Adrenal gland (tissue), 12 donors: ENCODE results near the gene TGFBR3. TPM values are rescaled to one million over a fixed set of nuclear protein-coding genes. Genes with fewer than 3 reads are reported as not detected.

Source experiments
- DNase-seq, 7 donors: peaks; one replicate each; pipeline ENCODE4 v3.0.0-alpha.2; 2019 to 2020
- H3K27ac ChIP-seq, 5 donors: fragments of 200-600 bp; sonication (generic) in 4 of 5; 1 replicate in 3 of 5; 2 replicates in 2 of 5; pipeline versions ENCODE4 v1.5.1 to v1.8.0; 2016 to 2020; ENCODE audit warnings: mild to moderate bottlenecking in 1 of 5
- H3K27me3 ChIP-seq: fragments of 200-600 bp; 2 replicates; pipeline ENCODE4 v1.8.0; 2021
- H3K36me3 ChIP-seq, 2 donors: fragments of 200-600 bp; replicated peaks in 1 of 2; 1 replicate in 1 of 2; 2 replicates in 1 of 2; pipeline versions ENCODE4 v1.5.1 to v1.8.0; 2018 to 2022
- H3K4me1 ChIP-seq, 2 donors: fragments of 200-600 bp; replicated peaks in 1 of 2; 1 replicate in 1 of 2; 2 replicates in 1 of 2; pipeline versions ENCODE4 v1.5.1 to v1.8.0; 2018 to 2021
- H3K4me3 ChIP-seq, 4 donors: fragments of 200-600 bp; sonication (generic) in 3 of 4; one replicate each; pipeline ENCODE4 v1.5.1; 2016 to 2018
- H3K9me3 ChIP-seq, 3 donors: fragments of 200-600 bp; sonication (generic) in 1 of 3; replicated peaks in 1 of 3; 1 replicate in 2 of 3; 2 replicates in 1 of 3; pipeline versions ENCODE4 v1.5.1 to v1.8.0; 2016 to 2021
- POLR2A ChIP-seq, 2 donors: fragments of 450-650 bp; IDR thresholded peaks; one replicate each; pipeline ENCODE4 v1.6.1; 2017; ENCODE audit warnings: antibody characterized with exemption in 2 of 2, mild to moderate bottlenecking in 2 of 2, moderate library complexity in 1 of 2
- WGBS, 4 donors: extraction: QIAGEN DNeasy Blood & Tissue Kit in 2 of 4; methylation state at CpG; one replicate each; pipeline versions ENCODE4 v1.1.5 to v1.1.7; 2013 to 2017; 5-methylcytosine and 5-hydroxymethylcytosine counted together
- intact Hi-C, 2 donors: fragments of 100-400 bp; cut with DNase I; formaldehyde crosslinking; loops; one replicate each; pipeline versions ENCODE4 v1.14.1 to v1.15.0; 2022 to 2023
- polyA plus RNA-seq, 3 donors: library from polyadenylated mRNA; stranded (reverse); fragments of 200-250 nt in 2 of 3; fragments of 350-450 nt in 1 of 3; fragmentation: Illumina TruSeq in 1 of 3; extraction: RNeasy Lipid Tissue Mini Kit (QIAGEN cat#74804) in 1 of 3; gene quantifications; one replicate each; pipeline ENCODE4 v1.2.3, GENCODE V29; 2013 to 2014
- total RNA-seq, 9 donors: library from RNA; depleted of rRNA in 4 of 9; stranded (reverse); fragments of >200 nt in 4 of 9; fragments of 120-200 nt in 1 of 9; fragmentation: NEBNext Ultra II Directional in 1 of 9; extraction: Animal tissue kit (Norgen Biotek cat#: 25700) in 1 of 9; gene quantifications; one replicate each; pipeline versions ENCODE4 v1.1.0 to v1.2.4, GENCODE V29; 2013 to 2023
- TF ChIP-seq, protein P1 (sequence below), 6 experiments: fragments of 450-650 bp in 4 of 6; fragments of 200-600 bp in 2 of 6; sonication (generic) in 1 of 6; IDR thresholded peaks; 1 replicate in 5 of 6; 2 replicates in 1 of 6; pipeline versions ENCODE4 v1.5.1 to v1.8.0; 2016 to 2021; ENCODE audit warnings: antibody characterized with exemption in 6 of 6, mild to moderate bottlenecking in 2 of 6, moderate library complexity in 1 of 6
- donor health status: healthy with polysubstance abuse.
- donor health status: Bipolar disorder and iron deficiency.
- donor health status: DM: yes; HTN: yes; CAD: no.
- donor health status: DM: no; HTN: no; CAD: no.
- donor health status: DM: no; HTN: no; CAD: no.
- donor health status: DM: yes; HTN: yes; CAD: no.

Gene TGFBR3
- total and polyA plus RNA-seq, 12 donors, result 13.9 to 340 (median 148) TPM

DNA sequence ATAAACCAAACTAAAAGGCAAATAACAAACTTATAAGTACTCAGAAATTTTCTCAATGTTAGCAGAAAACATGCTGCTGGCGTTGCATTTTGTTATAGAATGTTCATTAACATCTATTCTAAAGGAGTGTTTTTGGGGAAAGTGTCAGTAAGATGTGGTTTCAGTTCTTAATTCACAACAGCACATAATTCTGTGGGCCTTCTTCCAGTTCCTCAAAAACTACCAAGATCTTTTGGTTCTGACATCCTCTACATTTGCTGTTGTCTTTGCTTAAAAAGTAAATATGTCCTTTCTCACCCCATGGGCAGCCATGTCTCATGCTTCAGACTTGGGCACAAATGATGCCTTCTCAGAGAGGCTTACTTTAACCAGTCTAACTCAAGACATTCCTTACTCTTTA, 232.8 kb downstream of the TGFBR3 start:
- intact Hi-C loops, result no loop called here
- no peak for DNase-seq
- H3K9me3 ChIP-seq, result no peaks in the 10 kb centered on the region
- H3K36me3 ChIP-seq, result no peaks in the 10 kb centered on the region
- no peaks in the 10 kb centered on the region for H3K27me3 ChIP-seq
- no peak overlapping the region for H3K27ac ChIP-seq
- H3K4me3 ChIP-seq, result no peak overlapping the region
- H3K4me1 ChIP-seq, result peaks cover 13 to 25% of the 10 kb centered on the region in 2 donors
- WGBS, 4 donors, result 81 to 95% (median 86%) methylated on average over 1 of the region's 1 CpG
- TF ChIP-seq, protein P1, sequence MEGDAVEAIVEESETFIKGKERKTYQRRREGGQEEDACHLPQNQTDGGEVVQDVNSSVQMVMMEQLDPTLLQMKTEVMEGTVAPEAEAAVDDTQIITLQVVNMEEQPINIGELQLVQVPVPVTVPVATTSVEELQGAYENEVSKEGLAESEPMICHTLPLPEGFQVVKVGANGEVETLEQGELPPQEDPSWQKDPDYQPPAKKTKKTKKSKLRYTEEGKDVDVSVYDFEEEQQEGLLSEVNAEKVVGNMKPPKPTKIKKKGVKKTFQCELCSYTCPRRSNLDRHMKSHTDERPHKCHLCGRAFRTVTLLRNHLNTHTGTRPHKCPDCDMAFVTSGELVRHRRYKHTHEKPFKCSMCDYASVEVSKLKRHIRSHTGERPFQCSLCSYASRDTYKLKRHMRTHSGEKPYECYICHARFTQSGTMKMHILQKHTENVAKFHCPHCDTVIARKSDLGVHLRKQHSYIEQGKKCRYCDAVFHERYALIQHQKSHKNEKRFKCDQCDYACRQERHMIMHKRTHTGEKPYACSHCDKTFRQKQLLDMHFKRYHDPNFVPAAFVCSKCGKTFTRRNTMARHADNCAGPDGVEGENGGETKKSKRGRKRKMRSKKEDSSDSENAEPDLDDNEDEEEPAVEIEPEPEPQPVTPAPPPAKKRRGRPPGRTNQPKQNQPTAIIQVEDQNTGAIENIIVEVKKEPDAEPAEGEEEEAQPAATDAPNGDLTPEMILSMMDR (IDR thresholded peaks at IDR 0.05), result no peak
- no peak for TF ChIP-seq POLR2A (IDR thresholded peaks at IDR 0.05)

DNA sequence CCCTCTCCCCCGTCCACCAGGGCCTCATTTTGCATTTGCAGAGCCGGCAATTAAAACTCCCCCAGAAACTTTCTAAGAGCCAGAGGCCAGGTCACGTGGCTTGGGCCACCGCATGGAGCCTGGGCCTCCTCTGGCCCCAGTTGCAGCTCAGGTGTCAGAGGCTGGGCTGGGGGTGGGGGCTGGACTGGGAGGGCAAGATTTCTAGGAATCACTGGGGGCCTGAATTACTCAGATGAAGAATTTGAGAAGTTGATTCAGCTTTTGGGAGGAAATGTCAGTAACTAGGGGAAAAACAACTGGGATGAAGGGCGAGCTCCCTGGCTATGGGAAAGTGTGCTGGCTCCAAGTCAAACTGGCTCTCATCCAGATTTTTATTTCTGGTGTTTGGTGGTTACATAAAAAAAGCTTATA, 234.3 kb downstream of the TGFBR3 start:
- DNase-seq, result peak; percentile 50 to 79 (median 70)
- no peaks in the 10 kb centered on the region for H3K9me3 ChIP-seq
- 36 to 51% (median 43%) methylated on average over 5 of the region's 5 CpGs for WGBS, 4 donors
- peak overlapping the region; percentile 19 to 91 (median 82) for H3K27ac ChIP-seq
- H3K4me3 ChIP-seq, result no peak overlapping the region
- no peaks in the 10 kb centered on the region for H3K27me3 ChIP-seq
- intact Hi-C loops, result no loop called here
- peaks cover 13 to 25% of the 10 kb centered on the region in 2 donors for H3K4me1 ChIP-seq
- no peaks in the 10 kb centered on the region for H3K36me3 ChIP-seq
- TF ChIP-seq, protein P1 (IDR thresholded peaks at IDR 0.05), result no peak
- no peak for TF ChIP-seq POLR2A (IDR thresholded peaks at IDR 0.05)

DNA sequence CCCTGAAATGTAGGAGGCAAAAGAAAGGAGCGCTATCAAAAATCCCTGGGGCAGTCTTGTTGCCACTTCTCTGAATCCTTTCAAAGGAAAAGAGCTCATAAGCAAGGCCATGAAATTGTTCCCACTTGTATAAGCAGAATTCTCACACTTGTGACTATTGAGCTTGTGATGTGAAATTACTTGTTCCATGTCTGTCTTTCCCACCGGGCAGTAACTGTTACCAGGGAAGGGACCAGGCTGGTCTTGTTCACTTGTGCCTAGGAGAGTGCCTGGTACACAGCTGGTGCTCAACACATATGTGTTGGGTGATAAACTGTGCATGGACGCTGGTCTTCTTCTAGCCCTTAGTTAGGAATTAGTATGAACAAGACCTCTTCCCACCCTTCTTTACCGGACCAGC, 234.7 kb downstream of the TGFBR3 start:
- WGBS, 4 donors, result 72 to 90% (median 84%) methylated on average over 4 of the region's 4 CpGs
- Histone ChIP-seq H3K4me3 (no peak overlapping the region), H3K4me1 (peaks cover 13 to 25% of the 10 kb centered on the region in 2 donors), H3K9me3 (no peaks in the 10 kb centered on the region), H3K27me3 (no peaks in the 10 kb centered on the region), H3K27ac (peak overlapping the region; percentile 19 to 91 (median 82)), H3K36me3 (no peaks in the 10 kb centered on the region)
- DNase-seq, result no peak
- no peak for TF ChIP-seq POLR2A (IDR thresholded peaks at IDR 0.05)
- TF ChIP-seq, protein P1 (IDR thresholded peaks at IDR 0.05), result no peak
- intact Hi-C loops, result no loop called here

DNA sequence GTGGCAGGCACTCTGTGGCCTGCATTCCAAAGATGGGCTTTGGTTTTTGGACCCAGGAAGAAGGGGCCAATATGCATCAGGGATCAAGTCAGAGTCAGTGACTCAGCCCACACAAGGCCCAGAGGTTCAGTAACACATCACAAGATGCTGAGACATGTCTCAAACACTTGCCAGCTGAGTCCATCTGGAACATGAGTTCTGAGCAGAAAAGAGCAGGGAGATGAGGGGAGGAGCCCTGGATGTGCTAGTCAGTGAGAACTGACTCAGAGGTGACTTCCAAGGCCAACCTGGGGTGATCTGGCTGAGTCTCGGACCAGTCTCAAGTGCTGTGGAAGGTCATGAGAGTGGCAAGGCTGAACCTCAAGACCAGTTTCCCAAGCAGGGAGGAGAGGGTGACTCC, 235.2 kb downstream of the TGFBR3 start:
- Histone ChIP-seq H3K27ac (peak overlapping the region; percentile 19 to 91 (median 82)), H3K9me3 (no peaks in the 10 kb centered on the region), H3K4me3 (no peak overlapping the region), H3K36me3 (no peaks in the 10 kb centered on the region), H3K27me3 (no peaks in the 10 kb centered on the region), H3K4me1 (peaks cover 13 to 25% of the 10 kb centered on the region in 2 donors)
- 14 to 57% (median 40%) methylated on average over 1 of the region's 1 CpG for WGBS, 4 donors
- intact Hi-C loops, result no loop called here
- TF ChIP-seq POLR2A (IDR thresholded peaks at IDR 0.05), result peak in 1 of 2 donors; percentile 13
- TF ChIP-seq, protein P1 (IDR thresholded peaks at IDR 0.05), result no peak
- peak; percentile 75 to 93 (median 90) for DNase-seq
